Common myeloid progenitor, CD34-positive (primary cell): ENCODE results near the gene PFKFB4.
A peak's percentile ranks its signal among the peaks of the same experiment; 100 is the strongest.

Experiments used
- CTCF ChIA-PET: fragments of 350-600 bp; sonication (Branson Sonifier 250); formaldehyde crosslinking; loops from one replicate; lab custom pipeline; 2021; ENCODE audit warnings: antibody characterized with exemption; lab: Charles Lee
- POLR2A ChIA-PET: fragments of 350-600 bp; sonication (Branson Sonifier 250); formaldehyde crosslinking; loops from one replicate; lab custom pipeline; 2021; ENCODE audit warnings: antibody characterized with exemption; lab: Charles Lee
- DNase-seq, 3 donors: peaks; one replicate each; pipeline versions ENCODE4 v3.0.0 to v3.0.0-alpha.2; 2013
- H3K27ac ChIP-seq, 2 experiments: 1 replicate in 1 of 2; 2 replicates in 1 of 2; pipeline ENCODE4 v1.7.0; 2013; ENCODE audit warnings: inconsistent platforms in 2 of 2, low read length in 2 of 2, mild to moderate bottlenecking in 2 of 2, low read depth in 1 of 2, moderate library complexity in 1 of 2; ENCODE audit not compliant: severe bottlenecking in 2 of 2, insufficient read depth in 1 of 2, poor library complexity in 1 of 2
- H3K27me3 ChIP-seq, 5 experiments: replicated peaks in 2 of 5; 1 replicate in 3 of 5; 2 replicates in 2 of 5; pipeline versions ENCODE4 v1.6.1 to v1.7.0; 2013; ENCODE audit warnings: low read length in 4 of 5, mild to moderate bottlenecking in 2 of 5, moderate library complexity in 2 of 5, inconsistent platforms in 1 of 5; ENCODE audit not compliant: insufficient read depth in 5 of 5, control insufficient read depth in 4 of 5
- H3K36me3 ChIP-seq, 4 experiments: 1 replicate in 2 of 4; 2 replicates in 2 of 4; pipeline versions ENCODE4 v1.6.1 to v1.7.0; 2013; ENCODE audit warnings: low read length in 3 of 4, control low read depth in 1 of 4, mild to moderate bottlenecking in 1 of 4; ENCODE audit not compliant: control insufficient read depth in 4 of 4, insufficient read depth in 4 of 4
- H3K4me1 ChIP-seq, 4 experiments: 1 replicate in 3 of 4; 2 replicates in 1 of 4; pipeline versions ENCODE4 v1.6.1 to v1.7.1; 2013; ENCODE audit warnings: low read length in 3 of 4, mild to moderate bottlenecking in 3 of 4, control low read depth in 1 of 4, inconsistent platforms in 1 of 4, moderate library complexity in 1 of 4; ENCODE audit not compliant: control insufficient read depth in 4 of 4, insufficient read depth in 4 of 4; ENCODE audit errors: control extremely low read depth in 1 of 4
- H3K4me3 ChIP-seq, 7 experiments: 1 replicate in 4 of 7; 2 replicates in 3 of 7; pipeline versions ENCODE4 v1.5.1 to v1.7.0; 2013; ENCODE audit warnings: mild to moderate bottlenecking in 7 of 7, low read length in 6 of 7, moderate library complexity in 6 of 7, inconsistent platforms in 2 of 7, low read depth in 2 of 7, control low read depth in 1 of 7; ENCODE audit not compliant: insufficient read depth in 4 of 7, control insufficient read depth in 1 of 7; ENCODE audit errors: extremely low read depth in 1 of 7
- H3K9me3 ChIP-seq, 5 experiments: 1 replicate in 4 of 5; 2 replicates in 1 of 5; pipeline versions ENCODE4 v1.6.1 to v1.7.1; 2013; ENCODE audit warnings: low read length in 4 of 5, mild to moderate bottlenecking in 2 of 5, inconsistent platforms in 1 of 5, low read depth in 1 of 5, moderate library complexity in 1 of 5; ENCODE audit not compliant: control insufficient read depth in 4 of 5, insufficient read depth in 2 of 5; ENCODE audit errors: control extremely low read depth in 1 of 5
- WGBS: methylation state at CpG from one replicate; pipeline ENCODE4 v1.1.5; 2013; ENCODE audit not compliant: insufficient coverage; 5-methylcytosine and 5-hydroxymethylcytosine counted together

PFKFB4 gene

GRCh38 chr3:48598323-48599076 is 41.9 kb upstream of the PFKFB4 start:
- POLR2A ChIA-PET, result interaction anchor here (0.5 kb wide), 1 partner anchor 44 kb away, joined by 3 read pairs; no protein-coding TSS in a partner anchor

DNA sequence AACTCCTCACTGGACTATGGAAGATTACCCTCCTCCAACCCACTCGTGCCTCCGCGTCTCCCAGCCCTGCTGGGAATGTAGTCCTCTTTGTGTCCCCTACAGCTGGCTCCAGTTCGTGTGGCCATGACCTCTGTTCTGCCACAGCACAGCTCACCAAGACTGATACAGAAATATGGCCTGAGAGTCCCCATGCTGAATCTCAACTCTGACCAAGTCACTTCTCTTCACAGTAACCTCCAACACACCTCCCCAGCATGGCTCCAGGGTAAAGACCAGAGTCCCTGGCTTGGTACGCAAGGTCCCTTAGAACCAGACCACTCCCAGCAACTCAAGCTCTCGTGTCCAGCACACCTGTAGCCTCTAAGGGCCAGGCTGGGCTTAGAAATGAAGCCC is 40.8 kb upstream of the PFKFB4 start:
- no peak overlapping the region for H3K4me3 ChIP-seq
- peaks cover 17 to 50% (median 32%) of the 10 kb centered on the region in 4 experiments for H3K36me3 ChIP-seq
- H3K27me3 ChIP-seq, result peaks cover 0 to 42% (median 18%) of the 10 kb centered on the region in 5 experiments
- CTCF ChIA-PET, result no interaction called here
- POLR2A ChIA-PET, result interaction anchor here (0.6 kb wide), 1 partner anchor 309 kb away, joined by 3 read pairs; no protein-coding TSS in a partner anchor
- DNase-seq, result no peak
- WGBS, result 85% methylated on average over 6 of the region's 6 CpGs
- peaks cover 0 to 12% (median 4%) of the 10 kb centered on the region in 4 experiments for H3K4me1 ChIP-seq
- no peak overlapping the region for H3K27ac ChIP-seq
- H3K9me3 ChIP-seq, result no peaks in the 10 kb centered on the region

More at GRCh38 chr3:48598323-48599076, 41.9 kb upstream of the PFKFB4 start:
- Histone ChIP-seq H3K27ac (no peak overlapping the region), H3K4me1 (peaks cover 0 to 12% (median 4%) of the 10 kb centered on the region in 4 experiments), H3K27me3 (peaks cover 0 to 33% (median 15%) of the 10 kb centered on the region in 5 experiments), H3K9me3 (no peaks in the 10 kb centered on the region), H3K36me3 (peaks cover 20 to 61% (median 41%) of the 10 kb centered on the region in 4 experiments), H3K4me3 (no peak overlapping the region)
- CTCF ChIA-PET, result no interaction called here
- WGBS, result 96% methylated on average over 4 of the region's 5 CpGs
- no peak for DNase-seq

- peaks cover 0 to 12% (median 4%) of the 10 kb centered on the region in 4 experiments for H3K4me1 ChIP-seq
- H3K36me3 ChIP-seq, result peaks cover 17 to 46% (median 31%) of the 10 kb centered on the region in 4 experiments
- H3K27me3 ChIP-seq, result peaks cover 0 to 42% (median 18%) of the 10 kb centered on the region in 5 experiments
- CTCF ChIA-PET, result no interaction called here
- no peak for DNase-seq
- no peaks in the 10 kb centered on the region for H3K9me3 ChIP-seq
- H3K4me3 ChIP-seq, result no peak overlapping the region
- 80% methylated on average over 5 of the region's 8 CpGs for WGBS
- POLR2A ChIA-PET, result interaction anchor here (0.6 kb wide), 1 partner anchor 309 kb away, joined by 3 read pairs; no protein-coding TSS in a partner anchor
- H3K27ac ChIP-seq, result no peak overlapping the region
Observed at GRCh38 chr3:48596676-48597407, 40.2 kb upstream of the PFKFB4 start.

DNA sequence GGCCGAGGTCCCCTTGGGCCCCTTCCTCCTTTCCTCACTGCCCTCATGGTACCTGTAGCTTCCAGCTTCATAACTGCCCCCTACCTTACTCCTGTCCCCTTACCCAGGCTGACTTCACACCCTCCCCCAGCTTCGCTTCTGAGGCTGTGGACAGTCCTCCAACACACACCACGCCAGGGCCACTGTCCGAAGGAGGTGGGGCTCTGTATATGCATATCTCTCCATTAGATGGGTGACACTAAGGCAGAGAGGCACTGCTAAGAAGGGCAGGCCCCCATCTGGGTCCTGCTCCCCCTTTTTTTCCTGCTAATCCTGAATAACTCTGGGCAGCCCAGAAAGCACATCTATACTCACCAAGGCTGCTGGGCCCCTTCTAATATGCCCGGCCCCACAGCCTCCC is 39.6 kb upstream of the PFKFB4 start:
- ChIA-PET POLR2A (no interaction called here), CTCF (interaction anchor here (0.6 kb wide), 1 partner anchor 1175 kb away, joined by 3 read pairs; no protein-coding TSS in a partner anchor)
- H3K9me3 ChIP-seq, result no peaks in the 10 kb centered on the region
- H3K4me1 ChIP-seq, result peaks cover 0 to 12% (median 4%) of the 10 kb centered on the region in 4 experiments
- peaks cover 12 to 40% (median 25%) of the 10 kb centered on the region in 4 experiments for H3K36me3 ChIP-seq
- H3K4me3 ChIP-seq, result no peak overlapping the region
- DNase-seq, result no peak
- 77% methylated on average over 3 of the region's 5 CpGs for WGBS
- peaks cover 0 to 42% (median 18%) of the 10 kb centered on the region in 5 experiments for H3K27me3 ChIP-seq
- H3K27ac ChIP-seq, result no peak overlapping the region

GRCh38 chr3:48595526-48596121 is 39.0 kb upstream of the PFKFB4 start:
- Histone ChIP-seq H3K9me3 (no peaks in the 10 kb centered on the region), H3K27me3 (peaks cover 0 to 42% (median 18%) of the 10 kb centered on the region in 5 experiments), H3K27ac (no peak overlapping the region), H3K4me3 (no peak overlapping the region), H3K36me3 (peaks cover 9 to 34% (median 22%) of the 10 kb centered on the region in 4 experiments), H3K4me1 (peaks cover 0 to 12% (median 4%) of the 10 kb centered on the region in 4 experiments)
- POLR2A ChIA-PET, result no interaction called here
- DNase-seq, result peak in 2 of 3 donors; percentile 37 to 48
- CTCF ChIA-PET, result interaction anchor here (0.6 kb wide), 2 partner anchors 249 to 1175 kb away, joined by 3 read pairs; no protein-coding TSS in a partner anchor
- WGBS, result 61% methylated on average over 9 of the region's 10 CpGs

- WGBS, result under 1% methylated on average over 19 of the region's 35 CpGs
- Histone ChIP-seq H3K9me3 (no peaks in the 10 kb centered on the region), H3K27ac (no peak within 1 kb of the TSS), H3K4me3 (peak within 1 kb of the TSS in 3 of 7 experiments; percentile 24 to 45 (median 43)), H3K27me3 (peaks cover 0 to 47% (median 18%) of the 10 kb centered on the region in 5 experiments), H3K4me1 (peaks cover 0 to 12% (median 4%) of the 10 kb centered on the region in 4 experiments), H3K36me3 (peaks cover 6 to 29% (median 19%) of the 10 kb centered on the region in 4 experiments)
- CTCF ChIA-PET, result interaction anchor here (0.6 kb wide), 1 partner anchor 248 kb away, joined by 3 read pairs; no protein-coding TSS in a partner anchor
- peak in 1 of 3 donors; percentile 59 for DNase-seq
- POLR2A ChIA-PET, result no interaction called here
Observed at GRCh38 chr3:48595075-48595525, 38.5 kb upstream of the PFKFB4 start, which contains the start of gene COL7A1. TSS of gene COL7A1 (minus strand) at chr3:48595329. CDS start at chr3:48595159, 170 bp downstream.
